Neutrophil (primary cell): Measurements from ENCODE around the gene SNUPN.

Experiments
- H3K27ac ChIP-seq: fragments of 200-600 bp; sonication (generic); 2 replicates; pipeline ENCODE4 v1.5.1; 2016; ENCODE audit warnings: mild to moderate bottlenecking, moderate library complexity
- H3K27me3 ChIP-seq: fragments of 200-600 bp; sonication (generic); 2 replicates; pipeline ENCODE4 v1.6.0; 2016; ENCODE audit warnings: mild to moderate bottlenecking
- H3K36me3 ChIP-seq: fragments of 200-600 bp; sonication (generic); 2 replicates; pipeline ENCODE4 v1.5.1; 2017
- H3K4me1 ChIP-seq, 2 experiments: fragments of 200-600 bp in 1 of 2; sonication (generic) in 1 of 2; 1 replicate in 1 of 2; 2 replicates in 1 of 2; pipeline versions ENCODE4 v1.5.1 to v1.6.1; 2013 to 2016; ENCODE audit warnings: low read depth in 1 of 2, low read length in 1 of 2, mild to moderate bottlenecking in 1 of 2, moderate library complexity in 1 of 2; ENCODE audit not compliant: control insufficient read depth in 1 of 2, insufficient read depth in 1 of 2
- H3K4me3 ChIP-seq, 2 experiments: fragments of 200-600 bp in 1 of 2; sonication (generic) in 1 of 2; 1 replicate in 1 of 2; 2 replicates in 1 of 2; pipeline ENCODE4 v1.5.1; 2013 to 2016; ENCODE audit warnings: low read depth in 1 of 2, low read length in 1 of 2, mild to moderate bottlenecking in 1 of 2, moderate library complexity in 1 of 2
- H3K9me3 ChIP-seq: fragments of 200-600 bp; sonication (generic); 2 replicates; pipeline ENCODE4 v1.5.1; 2016
- TF ChIP-seq, protein P1 (sequence below): fragments of 200-600 bp; sonication (generic); IDR thresholded peaks from 2 replicates; pipeline ENCODE4 v1.5.1; 2016; ENCODE audit warnings: antibody characterized with exemption

SNUPN gene

GRCh38 chr15:75616766-75617165 is 8.8 kb downstream of the SNUPN start:
- Histone ChIP-seq H3K4me1 (peaks cover 18 to 19% of the 10 kb centered on the region in 2 experiments), H3K27me3 (no peaks in the 10 kb centered on the region), H3K9me3 (no peaks in the 10 kb centered on the region), H3K27ac (no peak overlapping the region), H3K36me3 (peaks cover 36% of the 10 kb centered on the region), H3K4me3 (no peak overlapping the region)
- TF ChIP-seq, protein P1, sequence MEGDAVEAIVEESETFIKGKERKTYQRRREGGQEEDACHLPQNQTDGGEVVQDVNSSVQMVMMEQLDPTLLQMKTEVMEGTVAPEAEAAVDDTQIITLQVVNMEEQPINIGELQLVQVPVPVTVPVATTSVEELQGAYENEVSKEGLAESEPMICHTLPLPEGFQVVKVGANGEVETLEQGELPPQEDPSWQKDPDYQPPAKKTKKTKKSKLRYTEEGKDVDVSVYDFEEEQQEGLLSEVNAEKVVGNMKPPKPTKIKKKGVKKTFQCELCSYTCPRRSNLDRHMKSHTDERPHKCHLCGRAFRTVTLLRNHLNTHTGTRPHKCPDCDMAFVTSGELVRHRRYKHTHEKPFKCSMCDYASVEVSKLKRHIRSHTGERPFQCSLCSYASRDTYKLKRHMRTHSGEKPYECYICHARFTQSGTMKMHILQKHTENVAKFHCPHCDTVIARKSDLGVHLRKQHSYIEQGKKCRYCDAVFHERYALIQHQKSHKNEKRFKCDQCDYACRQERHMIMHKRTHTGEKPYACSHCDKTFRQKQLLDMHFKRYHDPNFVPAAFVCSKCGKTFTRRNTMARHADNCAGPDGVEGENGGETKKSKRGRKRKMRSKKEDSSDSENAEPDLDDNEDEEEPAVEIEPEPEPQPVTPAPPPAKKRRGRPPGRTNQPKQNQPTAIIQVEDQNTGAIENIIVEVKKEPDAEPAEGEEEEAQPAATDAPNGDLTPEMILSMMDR: no peak

DNA sequence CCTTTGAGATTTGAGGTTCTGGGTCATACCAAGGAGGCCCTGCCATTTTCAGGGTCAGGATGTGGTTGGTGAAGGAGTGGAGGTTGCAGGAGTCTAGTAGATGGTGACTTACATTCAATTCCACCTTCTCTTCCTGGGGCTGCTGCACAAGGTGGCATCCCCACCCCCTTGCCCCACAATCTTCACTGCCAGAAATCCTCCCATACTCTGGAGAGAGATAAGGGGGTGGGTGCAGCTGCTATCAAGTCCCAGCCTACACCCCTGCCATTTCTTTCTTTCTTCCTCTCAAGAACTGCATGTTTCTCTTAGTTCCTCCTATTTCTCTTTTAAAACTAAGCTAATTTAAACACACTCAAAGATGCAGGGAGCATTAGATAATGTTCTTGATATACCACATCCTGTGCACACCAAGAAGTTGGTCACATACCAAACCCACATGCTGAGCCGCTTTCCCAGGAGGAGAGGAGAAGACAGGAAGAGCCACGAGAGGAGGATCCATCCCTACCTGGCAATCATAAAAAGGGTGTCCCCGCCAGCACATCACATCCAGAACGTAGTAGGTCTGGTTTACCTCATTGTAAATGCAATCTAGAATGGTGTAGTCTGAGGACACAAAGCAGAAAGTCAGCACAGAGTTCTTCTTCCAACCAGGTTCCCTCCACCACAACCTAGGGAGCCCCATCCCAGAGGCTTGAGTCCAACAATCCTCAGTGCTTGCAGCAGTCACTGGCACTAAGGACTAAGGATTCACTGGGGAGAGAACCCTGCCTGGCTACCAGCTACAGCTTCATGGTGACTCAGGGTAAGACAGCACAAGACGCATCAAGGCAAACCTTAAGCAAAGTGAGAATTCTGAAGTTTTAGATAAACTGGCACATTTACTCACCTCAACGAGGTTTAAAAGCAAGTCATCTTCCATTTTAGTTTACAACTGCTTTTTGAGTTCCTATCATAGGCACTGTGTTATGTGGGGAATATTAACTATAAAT is 18.5 kb downstream of the SNUPN start:
- Histone ChIP-seq H3K4me1 (no peaks in the 10 kb centered on the region), H3K27ac (no peak overlapping the region), H3K36me3 (peaks cover 51% of the 10 kb centered on the region), H3K4me3 (no peak overlapping the region), H3K27me3 (no peaks in the 10 kb centered on the region), H3K9me3 (no peaks in the 10 kb centered on the region)
- TF ChIP-seq, protein P1: no peak

DNA sequence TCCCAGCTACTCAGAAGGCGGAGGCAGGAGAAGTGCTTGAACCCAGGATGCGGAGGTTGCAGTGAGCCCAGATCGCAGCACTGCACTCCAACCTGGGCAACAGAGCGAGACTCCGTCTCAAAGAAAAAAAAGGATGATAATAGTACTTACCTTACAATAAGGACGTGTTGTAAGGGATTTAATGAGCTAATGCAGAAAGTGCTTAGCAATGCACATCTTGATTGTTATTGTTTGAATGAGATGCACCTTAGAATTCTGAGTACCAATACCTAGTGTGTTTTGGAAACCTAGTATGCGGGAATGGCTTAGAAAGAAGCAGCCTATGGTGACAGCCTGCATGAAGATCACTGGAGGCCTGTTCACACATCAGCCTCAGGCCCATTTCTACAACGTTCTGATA is 19.5 kb downstream of the SNUPN start:
- peaks cover 54% of the 10 kb centered on the region for H3K36me3 ChIP-seq

GRCh38 chr15:75599401-75599800 is 26.1 kb downstream of the SNUPN start:
- H3K27ac ChIP-seq: no peak overlapping the region
- no peaks in the 10 kb centered on the region for H3K27me3 ChIP-seq
- H3K9me3 ChIP-seq: no peaks in the 10 kb centered on the region
- TF ChIP-seq, protein P1: no peak
- H3K36me3 ChIP-seq: peaks cover 54% of the 10 kb centered on the region
- no peak overlapping the region for H3K4me3 ChIP-seq
- H3K4me1 ChIP-seq: no peaks in the 10 kb centered on the region

More for the DNA sequence above, 19.5 kb downstream of the SNUPN start:
- H3K4me3 ChIP-seq: no peak overlapping the region
- no peaks in the 10 kb centered on the region for H3K27me3 ChIP-seq
- TF ChIP-seq, protein P1: no peak
- H3K9me3 ChIP-seq: no peaks in the 10 kb centered on the region
- no peaks in the 10 kb centered on the region for H3K4me1 ChIP-seq
- H3K27ac ChIP-seq: no peak overlapping the region

DNA sequence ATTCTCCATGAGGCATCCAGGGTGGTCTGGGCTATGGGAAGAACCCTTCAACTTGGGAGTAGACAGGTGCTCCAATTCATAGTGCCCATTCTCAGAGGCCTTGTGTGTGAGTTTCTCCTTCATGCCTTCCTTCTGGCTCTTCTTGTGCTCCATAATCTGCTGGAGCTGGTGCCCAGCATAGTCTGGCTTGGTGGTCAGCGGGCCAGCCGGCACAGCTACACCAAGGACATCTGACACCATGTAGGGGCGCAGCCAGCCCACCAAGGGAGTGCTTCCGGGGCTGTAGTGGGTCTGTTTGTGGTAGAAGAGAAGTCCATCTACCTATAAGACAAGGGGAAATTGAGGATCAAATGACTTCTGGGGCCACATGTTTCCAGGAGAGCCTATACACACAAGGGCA is 27.2 kb downstream of the SNUPN start:
- H3K36me3 ChIP-seq: peaks cover 54% of the 10 kb centered on the region

More for the DNA sequence above, 27.2 kb downstream of the SNUPN start:
- no peak overlapping the region for H3K27ac ChIP-seq
- no peak overlapping the region for H3K4me3 ChIP-seq
- no peaks in the 10 kb centered on the region for H3K9me3 ChIP-seq
- H3K4me1 ChIP-seq: no peaks in the 10 kb centered on the region
- TF ChIP-seq, protein P1: no peak
- no peaks in the 10 kb centered on the region for H3K27me3 ChIP-seq
